HepG2 (cell line): ENCODE results near the gene ARHGDIA. TPM values are rescaled to one million over a fixed set of nuclear protein-coding genes. Genes with fewer than 3 reads are reported as not detected.

Experiments used
- KDM6A ChIP-seq: IDR thresholded peaks from 2 replicates; pipeline ENCODE4 v1.6.1; 2016; ENCODE audit warnings: low read depth
- MAF1 ChIP-seq: sonication (generic); formaldehyde crosslinking; IDR thresholded peaks from 2 replicates; pipeline ENCODE4 v1.5.0; 2020; ENCODE audit warnings: missing genetic modification reagents, borderline replicate concordance
- NAIF1 ChIP-seq: sonication (generic); formaldehyde crosslinking; IDR thresholded peaks from 2 replicates; pipeline ENCODE4 v1.5.0; 2020; ENCODE audit warnings: mild to moderate bottlenecking, missing genetic modification reagents, borderline replicate concordance
- RARA ChIP-seq: IDR thresholded peaks from 2 replicates; pipeline ENCODE4 v1.6.1; 2016; ENCODE audit warnings: missing genetic modification reagents, missing compliant biosample characterization
- RFX1 ChIP-seq: fragments of 450-650 bp; IDR thresholded peaks from 2 replicates; pipeline ENCODE4 v1.6.1; 2017
- RNF2 ChIP-seq: fragments of 450-650 bp; conservative IDR thresholded peaks from 2 replicates; pipeline ENCODE4 v1.6.1; 2016; ENCODE audit warnings: low read depth
- SIN3A ChIP-seq: IDR thresholded peaks from 2 replicates; pipeline ENCODE4 v1.6.1; 2011; ENCODE audit warnings: low read depth, mild to moderate bottlenecking, control low read depth, low read length, borderline replicate concordance
- SMAD3 ChIP-seq: sonication (generic); formaldehyde crosslinking; IDR thresholded peaks from 2 replicates; pipeline ENCODE4 v1.4.0; 2020; ENCODE audit warnings: missing genetic modification reagents
- SUZ12 ChIP-seq: fragments of 150-350 bp; IDR thresholded peaks from 2 replicates; pipeline ENCODE4 v1.6.1; 2014; ENCODE audit warnings: low read depth, low read length
- TMF1 ChIP-seq: sonication (generic); formaldehyde crosslinking; IDR thresholded peaks from 2 replicates; pipeline ENCODE4 v1.8.1; 2022; ENCODE audit warnings: low read depth, missing genetic modification reagents
- ZBTB8A ChIP-seq: sonication (generic); formaldehyde crosslinking; IDR thresholded peaks from 2 replicates; pipeline ENCODE4 v1.4.0; 2020; ENCODE audit warnings: mild to moderate bottlenecking, low read depth, missing genetic modification reagents, borderline replicate concordance
- ZNF101 ChIP-seq: sonication (generic); formaldehyde crosslinking; IDR thresholded peaks from 2 replicates; pipeline ENCODE4 v1.4.0; 2020; ENCODE audit warnings: mild to moderate bottlenecking, low read depth, missing genetic modification reagents, borderline replicate concordance
- ZNF350 ChIP-seq: sonication (generic); formaldehyde crosslinking; IDR thresholded peaks from 2 replicates; pipeline ENCODE4 v1.4.0; 2020; ENCODE audit warnings: mild to moderate bottlenecking, low read depth, missing genetic modification reagents, borderline replicate concordance
- ZNF768 ChIP-seq: sonication (generic); formaldehyde crosslinking; IDR thresholded peaks from 2 replicates; pipeline ENCODE4 v1.4.0; 2020; ENCODE audit warnings: missing genetic modification reagents
- polyA plus RNA-seq, 8 experiments: library from polyadenylated mRNA; depleted of rRNA in 3 of 8; stranded (reverse) in 7 of 8; unstranded in 1 of 8; fragments of >200 nt; fragmentation: Illumina TruSeq in 4 of 8; extraction: Trizol in 4 of 8; gene quantifications; 2 replicates each; pipeline versions ENCODE4 v1.2.1 to v1.2.3, GENCODE V29; 2011 to 2016; ENCODE audit warnings: low read depth in 4 of 8, missing spikeins in 1 of 8, mixed read lengths in 1 of 8; ENCODE audit not compliant: insufficient read depth in 1 of 8
- total RNA-seq, 5 experiments: library from RNA; depleted of rRNA; stranded (reverse); fragments of >200 nt; fragmentation: Illumina TruSeq; extraction: Trizol; gene quantifications; 2 replicates each; pipeline ENCODE4 v1.2.3, GENCODE V29; 2016; ENCODE audit warnings: low read depth in 1 of 5
- TF ChIP-seq, protein P1 (sequence below): sonication (generic); formaldehyde crosslinking; IDR thresholded peaks from 2 replicates; pipeline ENCODE4 v1.5.0; 2020; ENCODE audit warnings: mild to moderate bottlenecking, missing genetic modification reagents, borderline replicate concordance
- TF ChIP-seq, protein P2 (sequence below): sonication (generic); formaldehyde crosslinking; IDR thresholded peaks from 2 replicates; pipeline ENCODE4 v1.5.0; 2020; ENCODE audit warnings: missing genetic modification reagents
- TF ChIP-seq, protein P3 (sequence below): sonication (generic); formaldehyde crosslinking; IDR thresholded peaks from 2 replicates; pipeline ENCODE4 v1.5.0; 2020; ENCODE audit warnings: missing genetic modification reagents
- TF ChIP-seq, protein P4 (sequence below): sonication (generic); formaldehyde crosslinking; IDR thresholded peaks from 2 replicates; pipeline ENCODE4 v1.4.0; 2020; ENCODE audit warnings: missing genetic modification reagents, mild to moderate bottlenecking, borderline replicate concordance

The ARHGDIA gene
- total and polyA plus RNA-seq, 2 of the 13 experiments (the other 11 are each of a cell fraction or from before 2014, with no cell fraction given), result 40.0 to 64.0 TPM

DNA sequence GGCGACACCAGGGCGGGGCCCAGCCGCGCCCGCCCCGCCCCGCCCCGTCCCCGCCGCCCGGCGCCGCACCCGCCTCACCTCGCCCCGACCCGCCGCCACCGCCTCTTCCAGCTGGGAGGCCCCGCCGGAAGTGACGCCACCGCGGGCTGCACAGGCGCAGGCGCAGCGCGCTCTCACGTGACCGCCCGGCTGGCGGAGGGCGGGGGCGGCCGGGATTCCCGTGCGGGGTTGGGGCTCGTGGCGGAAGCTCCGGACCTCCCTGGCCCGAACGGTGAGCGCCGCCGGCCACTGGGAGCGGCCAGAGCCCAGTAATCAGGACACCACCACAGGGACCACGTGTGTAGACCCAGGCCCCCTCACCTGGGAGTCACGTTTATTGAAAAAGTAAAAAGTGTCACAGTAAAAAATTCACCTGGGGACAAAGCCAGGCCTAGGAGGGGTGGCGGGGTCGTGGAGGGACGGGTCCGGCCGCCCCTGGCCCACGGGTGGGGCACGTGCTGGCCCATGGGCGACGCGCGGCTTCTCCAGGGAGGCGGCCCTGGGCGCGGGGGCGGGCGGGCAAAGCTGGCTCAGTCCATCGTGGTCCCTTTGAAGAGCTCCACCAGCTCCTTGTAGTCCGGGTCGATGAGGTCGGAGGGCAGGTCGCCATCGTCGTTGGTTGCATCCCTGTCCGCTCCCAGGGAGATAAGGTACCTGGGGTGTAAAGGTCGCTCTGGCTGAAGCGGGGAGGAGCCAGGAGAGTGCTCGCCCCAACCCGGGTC, 37.8 kb downstream of the ARHGDIA start, which contains the start of gene MCRIP1 (continued):
- TF ChIP-seq RARA (CRISPR knock-in tag), result peak; percentile 56; the same call in 1 of the 2 replicates
- no peak for TF ChIP-seq RFX1
- TF ChIP-seq SUZ12, result no peak
- TF ChIP-seq ZNF101 (CRISPR knock-in tag), result peak; percentile 96
- peak; percentile 77; the same call in 1 of the 2 replicates for TF ChIP-seq ZNF768 (CRISPR knock-in tag)
- TF ChIP-seq SMAD3, result peak; percentile 40
- TF ChIP-seq SIN3A, result peak; percentile 41; the same call in 1 of the 2 replicates
- TF ChIP-seq NAIF1 (CRISPR knock-in tag), result no peak
- TF ChIP-seq, protein P1, sequence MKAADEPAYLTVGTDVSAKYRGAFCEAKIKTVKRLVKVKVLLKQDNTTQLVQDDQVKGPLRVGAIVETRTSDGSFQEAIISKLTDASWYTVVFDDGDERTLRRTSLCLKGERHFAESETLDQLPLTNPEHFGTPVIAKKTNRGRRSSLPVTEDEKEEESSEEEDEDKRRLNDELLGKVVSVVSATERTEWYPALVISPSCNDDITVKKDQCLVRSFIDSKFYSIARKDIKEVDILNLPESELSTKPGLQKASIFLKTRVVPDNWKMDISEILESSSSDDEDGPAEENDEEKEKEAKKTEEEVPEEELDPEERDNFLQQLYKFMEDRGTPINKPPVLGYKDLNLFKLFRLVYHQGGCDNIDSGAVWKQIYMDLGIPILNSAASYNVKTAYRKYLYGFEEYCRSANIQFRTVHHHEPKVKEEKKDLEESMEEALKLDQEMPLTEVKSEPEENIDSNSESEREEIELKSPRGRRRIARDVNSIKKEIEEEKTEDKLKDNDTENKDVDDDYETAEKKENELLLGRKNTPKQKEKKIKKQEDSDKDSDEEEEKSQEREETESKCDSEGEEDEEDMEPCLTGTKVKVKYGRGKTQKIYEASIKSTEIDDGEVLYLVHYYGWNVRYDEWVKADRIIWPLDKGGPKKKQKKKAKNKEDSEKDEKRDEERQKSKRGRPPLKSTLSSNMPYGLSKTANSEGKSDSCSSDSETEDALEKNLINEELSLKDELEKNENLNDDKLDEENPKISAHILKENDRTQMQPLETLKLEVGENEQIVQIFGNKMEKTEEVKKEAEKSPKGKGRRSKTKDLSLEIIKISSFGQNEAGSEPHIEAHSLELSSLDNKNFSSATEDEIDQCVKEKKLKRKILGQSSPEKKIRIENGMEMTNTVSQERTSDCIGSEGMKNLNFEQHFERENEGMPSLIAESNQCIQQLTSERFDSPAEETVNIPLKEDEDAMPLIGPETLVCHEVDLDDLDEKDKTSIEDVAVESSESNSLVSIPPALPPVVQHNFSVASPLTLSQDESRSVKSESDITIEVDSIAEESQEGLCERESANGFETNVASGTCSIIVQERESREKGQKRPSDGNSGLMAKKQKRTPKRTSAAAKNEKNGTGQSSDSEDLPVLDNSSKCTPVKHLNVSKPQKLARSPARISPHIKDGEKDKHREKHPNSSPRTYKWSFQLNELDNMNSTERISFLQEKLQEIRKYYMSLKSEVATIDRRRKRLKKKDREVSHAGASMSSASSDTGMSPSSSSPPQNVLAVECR (CRISPR knock-in tag), result peak; percentile 77
- no peak; the same call in 1 of the 2 replicates for TF ChIP-seq ZNF350
- TF ChIP-seq, protein P2, sequence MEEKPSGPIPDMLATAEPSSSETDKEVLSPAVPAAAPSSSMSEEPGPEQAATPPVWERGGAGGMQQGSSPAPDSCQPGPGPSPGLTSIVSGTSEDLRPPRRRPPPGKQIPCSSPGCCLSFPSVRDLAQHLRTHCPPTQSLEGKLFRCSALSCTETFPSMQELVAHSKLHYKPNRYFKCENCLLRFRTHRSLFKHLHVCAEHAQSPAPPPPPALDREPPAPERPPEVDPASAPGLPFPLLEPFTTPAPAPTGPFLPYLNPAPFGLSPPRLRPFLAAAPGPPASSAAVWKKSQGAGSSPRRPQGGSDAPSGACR (CRISPR knock-in tag), result peak; percentile 98; the same call in 1 of the 2 replicates
- TF ChIP-seq, protein P3, sequence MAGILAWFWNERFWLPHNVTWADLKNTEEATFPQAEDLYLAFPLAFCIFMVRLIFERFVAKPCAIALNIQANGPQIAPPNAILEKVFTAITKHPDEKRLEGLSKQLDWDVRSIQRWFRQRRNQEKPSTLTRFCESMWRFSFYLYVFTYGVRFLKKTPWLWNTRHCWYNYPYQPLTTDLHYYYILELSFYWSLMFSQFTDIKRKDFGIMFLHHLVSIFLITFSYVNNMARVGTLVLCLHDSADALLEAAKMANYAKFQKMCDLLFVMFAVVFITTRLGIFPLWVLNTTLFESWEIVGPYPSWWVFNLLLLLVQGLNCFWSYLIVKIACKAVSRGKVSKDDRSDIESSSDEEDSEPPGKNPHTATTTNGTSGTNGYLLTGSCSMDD, result peak; percentile 79; the same call in 1 of the 2 replicates
- peak; percentile 97 for TF ChIP-seq RNF2
- TF ChIP-seq MAF1 (CRISPR knock-in tag), result 0 out of 2 replicates have a peak, but pooled peaks have one; percentile 73
- TF ChIP-seq KDM6A (CRISPR knock-in tag), result 0 out of 2 replicates have a peak, but pooled peaks have one; percentile 50
- peak; percentile 87 for TF ChIP-seq TMF1 (CRISPR knock-in tag)
- peak; percentile 91 for TF ChIP-seq ZBTB8A (CRISPR knock-in tag)
- TF ChIP-seq, protein P4, sequence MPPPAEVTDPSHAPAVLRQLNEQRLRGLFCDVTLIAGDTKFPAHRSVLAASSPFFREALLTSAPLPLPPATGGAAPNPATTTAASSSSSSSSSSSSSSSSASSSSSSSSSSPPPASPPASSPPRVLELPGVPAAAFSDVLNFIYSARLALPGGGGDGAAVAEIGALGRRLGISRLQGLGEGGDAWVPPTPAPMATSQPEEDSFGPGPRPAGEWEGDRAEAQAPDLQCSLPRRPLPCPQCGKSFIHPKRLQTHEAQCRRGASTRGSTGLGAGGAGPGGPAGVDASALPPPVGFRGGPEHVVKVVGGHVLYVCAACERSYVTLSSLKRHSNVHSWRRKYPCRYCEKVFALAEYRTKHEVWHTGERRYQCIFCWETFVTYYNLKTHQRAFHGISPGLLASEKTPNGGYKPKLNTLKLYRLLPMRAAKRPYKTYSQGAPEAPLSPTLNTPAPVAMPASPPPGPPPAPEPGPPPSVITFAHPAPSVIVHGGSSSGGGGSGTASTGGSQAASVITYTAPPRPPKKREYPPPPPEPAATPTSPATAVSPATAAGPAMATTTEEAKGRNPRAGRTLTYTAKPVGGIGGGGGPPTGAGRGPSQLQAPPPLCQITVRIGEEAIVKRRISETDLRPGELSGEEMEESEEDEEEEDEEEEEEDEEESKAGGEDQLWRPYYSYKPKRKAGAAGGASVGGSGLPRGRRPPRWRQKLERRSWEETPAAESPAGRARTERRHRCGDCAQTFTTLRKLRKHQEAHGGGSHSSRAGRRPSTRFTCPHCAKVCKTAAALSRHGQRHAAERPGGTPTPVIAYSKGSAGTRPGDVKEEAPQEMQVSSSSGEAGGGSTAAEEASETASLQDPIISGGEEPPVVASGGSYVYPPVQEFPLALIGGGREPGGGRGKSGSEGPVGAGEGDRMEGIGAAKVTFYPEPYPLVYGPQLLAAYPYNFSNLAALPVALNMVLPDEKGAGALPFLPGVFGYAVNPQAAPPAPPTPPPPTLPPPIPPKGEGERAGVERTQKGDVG (CRISPR knock-in tag), result no peak; the same call in 1 of the 2 replicates
